Panc1 (cell line): Measurements from ENCODE around the gene MTHFR.

Experiments
- CTCF ChIP-seq: fragments of 450-650 bp; IDR thresholded peaks from 2 replicates; pipeline ENCODE4 v1.5.1; 2017; ENCODE audit warnings: mild to moderate bottlenecking
- POLR2AphosphoS5 ChIP-seq: IDR thresholded peaks from 2 replicates; pipeline ENCODE4 v1.6.1; 2012; ENCODE audit warnings: mild to moderate bottlenecking, low read depth, low read length, moderate library complexity

- no peak for TF ChIP-seq CTCF
- TF ChIP-seq POLR2AphosphoS5 = no peak
Measured at GRCh38 chr1:11842154-11843041, 36.6 kb upstream of the MTHFR start.
